IMR-90 (cell line): ENCODE measurements around the gene TBC1D4.
A peak's percentile ranks its signal among the peaks of the same experiment; 100 is the strongest.

ENCODE experiments used
- CEBPB ChIP-seq: IDR thresholded peaks from 2 replicates; pipeline ENCODE4 v1.6.1; 2012; ENCODE audit warnings: low read depth, low read length, improper control_type of control experiment
- RAD21 ChIP-seq: IDR thresholded peaks from 2 replicates; pipeline ENCODE4 v1.6.1; 2012; ENCODE audit warnings: low read length, improper control_type of control experiment
- TF ChIP-seq, protein P1 (sequence below): conservative IDR thresholded peaks from 2 replicates; pipeline ENCODE4 v1.5.1; 2012; ENCODE audit warnings: mild to moderate bottlenecking, low read depth, low read length, improper control_type of control experiment

DNA sequence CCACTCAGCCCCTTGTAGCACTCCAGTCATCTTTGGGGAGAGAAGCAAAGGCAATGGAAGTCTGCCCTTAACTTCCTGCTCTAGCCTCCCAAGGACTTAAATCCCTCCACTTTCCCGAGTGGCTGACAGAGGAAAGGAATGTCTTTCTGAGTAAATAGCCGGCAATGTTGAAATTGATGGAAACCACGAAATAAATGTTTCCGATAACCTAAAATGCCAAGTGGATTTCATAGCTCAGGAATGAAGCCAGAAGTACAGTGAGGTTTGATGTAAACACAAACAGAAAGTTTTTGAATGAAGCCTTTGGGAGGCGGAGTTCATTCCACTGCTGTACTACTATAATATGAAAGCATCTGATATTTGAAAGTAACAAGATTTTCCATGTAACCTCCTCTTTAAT is 14.0 kb upstream of the TBC1D4 start:
- 0 out of 2 replicates have a peak, but pooled peaks have one; percentile 32 for TF ChIP-seq CEBPB
- TF ChIP-seq, protein P1, sequence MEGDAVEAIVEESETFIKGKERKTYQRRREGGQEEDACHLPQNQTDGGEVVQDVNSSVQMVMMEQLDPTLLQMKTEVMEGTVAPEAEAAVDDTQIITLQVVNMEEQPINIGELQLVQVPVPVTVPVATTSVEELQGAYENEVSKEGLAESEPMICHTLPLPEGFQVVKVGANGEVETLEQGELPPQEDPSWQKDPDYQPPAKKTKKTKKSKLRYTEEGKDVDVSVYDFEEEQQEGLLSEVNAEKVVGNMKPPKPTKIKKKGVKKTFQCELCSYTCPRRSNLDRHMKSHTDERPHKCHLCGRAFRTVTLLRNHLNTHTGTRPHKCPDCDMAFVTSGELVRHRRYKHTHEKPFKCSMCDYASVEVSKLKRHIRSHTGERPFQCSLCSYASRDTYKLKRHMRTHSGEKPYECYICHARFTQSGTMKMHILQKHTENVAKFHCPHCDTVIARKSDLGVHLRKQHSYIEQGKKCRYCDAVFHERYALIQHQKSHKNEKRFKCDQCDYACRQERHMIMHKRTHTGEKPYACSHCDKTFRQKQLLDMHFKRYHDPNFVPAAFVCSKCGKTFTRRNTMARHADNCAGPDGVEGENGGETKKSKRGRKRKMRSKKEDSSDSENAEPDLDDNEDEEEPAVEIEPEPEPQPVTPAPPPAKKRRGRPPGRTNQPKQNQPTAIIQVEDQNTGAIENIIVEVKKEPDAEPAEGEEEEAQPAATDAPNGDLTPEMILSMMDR: no peak
- TF ChIP-seq RAD21: no peak
